Measurements from ENCODE around the gene CCDC13. TPM values are rescaled to one million over a fixed set of nuclear protein-coding genes. Genes with fewer than 3 reads are reported as not detected.

Gene CCDC13
- total and polyA plus RNA-seq, 2 of the 13 experiments (the other 11 are each of a cell fraction or from before 2014, with no cell fraction given), result 0.22 to 0.51 TPM

GRCh38 chr3:42747581-42747980 is 25.5 kb downstream of the CCDC13 start (continued):
- TF ChIP-seq HNRNPK (IDR thresholded peaks at IDR 0.05; ENCODE audit: low read depth, low read length, poor library complexity, severe bottlenecking) (no peak), MED8 (CRISPR knock-in tag; IDR thresholded peaks at IDR 0.05; ENCODE audit: insufficient replicate concordance) (no peak), PBX3 (CRISPR knock-in tag; IDR thresholded peaks at IDR 0.05; ENCODE audit: borderline replicate concordance) (no peak), ZNF556 (CRISPR knock-in tag; IDR thresholded peaks at IDR 0.05; ENCODE audit: borderline replicate concordance) (no peak), SP4 (CRISPR knock-in tag; IDR thresholded peaks at IDR 0.05) (no peak), HOMEZ (CRISPR knock-in tag; IDR thresholded peaks at IDR 0.05; ENCODE audit: low read depth) (no peak), ZHX1 (CRISPR knock-in tag; IDR thresholded peaks at IDR 0.05; ENCODE audit: low read depth) (no peak), FUBP1 (CRISPR knock-in tag; IDR thresholded peaks at IDR 0.05; ENCODE audit: borderline replicate concordance) (no peak)

Measured in HepG2 (cell line).